GM18502 (cell line): ENCODE data around the gene HPS3.

Source experiments
- ATAC-seq: cut with Tn5 transposase; IDR thresholded peaks from one replicate; pipeline ENCODE4 v1.9.1; 2021; ENCODE audit warnings: mild to moderate bottlenecking; ENCODE audit not compliant: unreplicated experiment, poor library complexity

The HPS3 gene

DNA sequence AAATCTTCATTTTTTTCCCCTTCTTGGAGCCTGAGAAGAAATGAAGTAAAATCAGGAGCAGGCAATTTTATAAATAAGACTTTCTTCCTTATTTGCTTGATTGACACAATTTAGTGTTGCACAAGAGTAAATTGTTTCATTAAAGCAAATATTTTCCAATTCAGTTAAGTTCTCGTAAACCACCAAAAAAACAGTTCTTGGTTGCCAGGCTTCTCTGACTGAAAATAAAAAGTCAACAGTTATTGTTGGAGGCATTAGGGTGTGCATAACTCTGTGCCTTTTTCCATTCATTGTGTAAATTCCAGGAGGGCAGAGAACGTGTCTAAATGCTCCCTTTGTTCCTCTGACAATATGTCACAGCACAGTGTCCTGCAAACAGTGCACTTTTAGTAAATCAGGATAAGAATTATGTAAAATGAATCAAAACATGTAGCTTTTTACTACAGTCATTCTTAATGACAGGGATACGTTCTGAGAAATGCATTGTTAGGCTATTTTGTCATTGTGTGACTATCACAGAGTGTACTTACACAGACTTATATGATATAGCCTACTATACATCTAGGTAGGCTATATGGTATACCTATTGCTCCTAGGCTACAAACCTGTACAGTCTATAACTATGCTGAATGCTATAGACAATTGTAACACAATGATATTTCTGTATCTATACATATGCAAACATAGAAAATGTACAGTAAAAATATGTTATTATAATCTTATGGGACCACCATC is 92.5 kb downstream of the HPS3 start, which contains the start of gene CP:
TSS of gene CP (minus strand) at position 47 of the 735 bp plus-strand sequence. CDS start at position 10, 37 bp downstream.
- ATAC-seq: no peak
